Endothelial cell of umbilical vein (primary cell): ENCODE data around the gene ADARB1. TPM values are rescaled to one million over a fixed set of nuclear protein-coding genes. Genes with fewer than 3 reads are reported as not detected.

ENCODE experiments used
- BruUV-seq: library from RNA; stranded (reverse); fragments of 400-500 nt; replicated peaks from 2 replicates; lab custom pipeline; 2021; lab: Mats Ljungman, UMichigan
- CTCF ChIA-PET: fragments of 300-600, 350-600 bp; sonication (Branson Sonifier 250); formaldehyde crosslinking; loops from one replicate; lab custom pipeline; 2021; ENCODE audit warnings: antibody characterized with exemption, inconsistent platforms; lab: Charles Lee
- POLR2A ChIA-PET: fragments of 300-600, 350-600 bp; sonication (Branson Sonifier 250); formaldehyde crosslinking; loops from one replicate; lab custom pipeline; 2021; ENCODE audit warnings: antibody characterized with exemption, inconsistent platforms; lab: Charles Lee
- DNase-seq: peaks from one replicate; pipeline ENCODE4 v3.0.0-alpha.2; 2011; ENCODE audit warnings: low read depth, low spot score
- FAIRE-seq: peaks from 2 replicates; lab custom pipeline; 2011; peaks lifted over from hg19 to GRCh38; lab: Jason Lieb, UNC
- H2AFZ ChIP-seq: 2 replicates; pipeline ENCODE4 v1.6.0; 2012; ENCODE audit warnings: low read depth, low read length, control low read depth, inconsistent platforms
- H3K27ac ChIP-seq: 2 replicates; pipeline ENCODE4 v1.5.1; 2011; ENCODE audit warnings: low read depth, mild to moderate bottlenecking, control low read depth, low read length, moderate library complexity; ENCODE audit not compliant: insufficient read depth
- H3K27me3 ChIP-seq, 2 experiments: 2 replicates each; pipeline versions ENCODE4 v1.6.0 to v1.6.1; 2011; ENCODE audit warnings: low read length in 2 of 2, mixed read lengths in 1 of 2; ENCODE audit not compliant: control insufficient read depth in 2 of 2, insufficient read depth in 2 of 2
- H3K36me3 ChIP-seq, 2 experiments: 2 replicates in 1 of 2; 3 replicates in 1 of 2; pipeline ENCODE4 v1.5.1; 2011; ENCODE audit warnings: low read length in 2 of 2, mild to moderate bottlenecking in 1 of 2, moderate library complexity in 1 of 2; ENCODE audit not compliant: control insufficient read depth in 2 of 2, insufficient read depth in 2 of 2; ENCODE audit errors: extremely low read depth in 1 of 2
- H3K4me1 ChIP-seq: 3 replicates; pipeline ENCODE4 v1.5.1; 2011; ENCODE audit warnings: mild to moderate bottlenecking, low read length; ENCODE audit not compliant: control insufficient read depth, insufficient read depth; ENCODE audit errors: extremely low read depth
- H3K4me2 ChIP-seq: 2 replicates; pipeline ENCODE4 v1.6.1; 2011; ENCODE audit warnings: low read length, control low read depth, mixed read lengths; ENCODE audit not compliant: insufficient read depth
- H3K4me3 ChIP-seq, 3 experiments: fragments of 200-600 bp in 1 of 3; sonication (generic), shearing (Covaris generic) in 1 of 3; replicated peaks in 1 of 3; 2 replicates each; pipeline ENCODE4 v1.5.1; 2011 to 2016; ENCODE audit warnings: control low read depth in 3 of 3, low read length in 3 of 3, mild to moderate bottlenecking in 2 of 3, inconsistent platforms in 1 of 3, low read depth in 1 of 3, moderate library complexity in 1 of 3; ENCODE audit not compliant: insufficient read depth in 1 of 3
- H3K79me2 ChIP-seq: 2 replicates; pipeline ENCODE4 v1.6.0; 2012; ENCODE audit warnings: low read length, inconsistent platforms; ENCODE audit not compliant: control insufficient read depth, insufficient read depth
- H3K9ac ChIP-seq: replicated peaks from 2 replicates; pipeline ENCODE3; 2011; ENCODE audit warnings: low read length, control low read depth; ENCODE audit not compliant: insufficient read depth; ENCODE audit errors: extremely low read depth
- H3K9me1 ChIP-seq: replicated peaks from 3 replicates; pipeline ENCODE4 v1.6.0; 2011; ENCODE audit warnings: mild to moderate bottlenecking, low read length; ENCODE audit not compliant: control insufficient read depth, insufficient read depth; ENCODE audit errors: extremely low read depth
- H3K9me3 ChIP-seq: replicated peaks from 2 replicates; pipeline ENCODE4 v1.5.1; 2012; ENCODE audit warnings: low read length, inconsistent platforms; ENCODE audit not compliant: control insufficient read depth, insufficient read depth
- H4K20me1 ChIP-seq: replicated peaks from 2 replicates; pipeline ENCODE3; 2011; ENCODE audit warnings: mild to moderate bottlenecking, low read length; ENCODE audit not compliant: control insufficient read depth, insufficient read depth; ENCODE audit errors: extremely low read depth
- MYC ChIP-seq: IDR thresholded peaks from one replicate; pipeline ENCODE4 v1.6.1; 2011; ENCODE audit warnings: mild to moderate bottlenecking, low read depth, low read length
- POLR2A ChIP-seq: IDR thresholded peaks from 2 replicates; pipeline ENCODE4 v1.6.1; 2012; ENCODE audit warnings: low read depth, mild to moderate bottlenecking, control low read depth, low read length
- dilution Hi-C: fragments of 300-500 bp; cut with MboI; formaldehyde crosslinking; loops from one replicate; pipeline ENCODE4 v1.15.0; 2019; ENCODE audit warnings: low sequenced_read_pairs; ENCODE audit not compliant: extremely low pct_ligation_motif_present
- intact Hi-C: fragments of 100-400 bp; cut with micrococcal nuclease; formaldehyde crosslinking; loops from one replicate; pipeline ENCODE4 v1.10.0; 2022
- polyA plus RNA-seq, 4 experiments: library from polyadenylated mRNA; depleted of rRNA in 3 of 4; stranded (reverse) in 3 of 4; unstranded in 1 of 4; fragments of >200 nt; gene quantifications; 2 replicates each; pipeline versions ENCODE4 v1.2.1 to v1.2.3, GENCODE V29; 2011 to 2012; ENCODE audit warnings: missing spikeins in 1 of 4
- total RNA-seq: library from RNA; stranded (reverse); gene quantifications from 2 replicates; pipeline ENCODE4 v1.2.3, GENCODE V29; 2021

The ADARB1 gene
- total and polyA plus RNA-seq, 2 donors (not counting 3 experiments of a cell fraction or from before 2014, with no cell fraction given) = 32.5 to 54.3 TPM

DNA sequence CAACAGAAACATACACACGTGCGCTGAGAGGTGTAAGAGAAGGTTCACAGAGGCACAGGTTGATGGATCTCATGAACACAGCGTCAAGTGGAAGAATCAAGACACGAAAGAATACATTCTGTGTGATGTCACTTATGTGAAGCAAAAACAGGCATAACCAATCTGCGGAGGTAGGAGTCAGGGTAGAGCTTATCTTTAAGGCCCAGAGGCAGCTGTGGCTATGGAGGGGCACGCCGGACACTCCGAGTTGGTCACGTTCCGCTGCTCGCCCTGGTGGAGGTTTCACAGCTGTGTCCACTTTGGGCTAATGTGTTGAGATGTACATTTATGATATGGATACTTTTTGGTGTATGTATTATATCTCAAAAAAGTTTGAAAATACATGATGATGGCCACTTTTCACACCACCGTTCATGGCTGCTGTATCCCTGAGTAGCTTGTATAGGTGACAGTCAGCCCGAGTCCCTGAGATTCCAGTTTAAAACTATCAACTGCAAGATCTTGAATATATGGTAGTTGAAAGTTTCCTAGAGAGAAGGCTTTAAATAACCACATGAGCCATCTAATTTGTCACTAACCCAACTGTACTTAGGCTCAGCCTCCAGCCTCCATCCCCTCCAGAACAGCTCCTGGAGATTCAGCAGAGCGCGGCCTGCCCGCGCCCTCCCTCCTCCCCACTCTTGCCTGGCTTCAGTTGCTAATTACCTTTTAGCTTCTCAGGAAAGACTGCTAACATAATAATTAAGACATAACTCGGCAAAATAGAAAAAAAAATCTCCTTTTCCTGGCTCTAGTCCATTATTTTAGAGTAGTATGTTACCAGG is 6.7 kb upstream of the ADARB1 start:
- TF ChIP-seq POLR2A (no peak), MYC (no peak)
- CTCF ChIA-PET = interaction anchor here (0.7 to 1.0 kb wide), 2 partner anchors 61 to 70 kb away, joined by 3 to 5 read pairs; no protein-coding TSS in a partner anchor
- Histone ChIP-seq H3K36me3 (no peaks in the 10 kb centered on the region), H3K4me3 (no peak overlapping the region), H2AFZ (no peak overlapping the region), H3K4me1 (no peaks in the 10 kb centered on the region), H4K20me1 (no peaks in the 10 kb centered on the region), H3K27ac (no peak overlapping the region), H3K27me3 (no peaks in the 10 kb centered on the region), H3K9me1 (no peaks in the 10 kb centered on the region), H3K79me2 (no peaks in the 10 kb centered on the region), H3K4me2 (no peak overlapping the region), H3K9me3 (no peaks in the 10 kb centered on the region), H3K9ac (no peak overlapping the region)
- POLR2A ChIA-PET = no interaction called here
- FAIRE-seq (no peak), DNase-seq (no peak)
- dilution Hi-C loops (no loop called here), intact Hi-C loops (no loop called here)
- no TSS peak for BruUV-seq

DNA sequence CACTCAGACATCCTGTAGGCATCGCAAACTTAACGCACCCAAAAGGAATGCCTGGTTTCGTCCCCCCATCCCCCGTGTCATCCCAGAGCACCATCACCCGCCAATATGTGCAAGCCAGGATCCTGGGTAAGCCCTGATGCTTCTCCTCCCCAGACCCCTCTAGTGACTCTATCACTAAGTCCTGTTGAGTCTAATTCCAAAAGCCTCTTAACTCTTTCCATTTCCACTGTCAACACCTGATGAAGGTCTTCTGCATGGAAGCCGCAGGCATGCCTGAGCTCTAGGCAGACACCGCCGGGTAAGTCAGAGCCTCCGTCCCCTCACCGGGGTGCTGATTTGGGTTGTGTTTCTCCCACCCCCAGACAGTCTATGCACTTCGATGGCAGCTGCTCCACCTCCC is 5.3 kb upstream of the ADARB1 start:
- ChIA-PET CTCF (interaction anchor here (0.7 to 2.0 kb wide), 3 partner anchors 50 to 119 kb away, joined by 3 to 7 read pairs (median 3); no protein-coding TSS in a partner anchor), POLR2A (no interaction called here)
- FAIRE-seq (no peak), DNase-seq (no peak)
- no peak overlapping the region for H3K4me2 ChIP-seq
- no peak overlapping the region for H3K4me3 ChIP-seq
- BruUV-seq = no TSS peak
- no peaks in the 10 kb centered on the region for H3K9me1 ChIP-seq
- no peaks in the 10 kb centered on the region for H3K27me3 ChIP-seq
- no peaks in the 10 kb centered on the region for H3K79me2 ChIP-seq
- H4K20me1 ChIP-seq = no peaks in the 10 kb centered on the region
- no peaks in the 10 kb centered on the region for H3K4me1 ChIP-seq
- no peak overlapping the region for H3K9ac ChIP-seq
- no peak overlapping the region for H2AFZ ChIP-seq
- no peaks in the 10 kb centered on the region for H3K36me3 ChIP-seq
- dilution Hi-C loops = no loop called here
- intact Hi-C loops = no loop called here
- no peak for TF ChIP-seq POLR2A
- no peak overlapping the region for H3K27ac ChIP-seq
- H3K9me3 ChIP-seq = no peaks in the 10 kb centered on the region
